SK-N-MC (cell line): ENCODE results near the gene YWHAE.

Experiments
- DNase-seq: peaks from one replicate; pipeline ENCODE4 v3.0.0-alpha.2; 2011; ENCODE audit warnings: low read depth, low spot score
- H3K27ac ChIP-seq: fragments of 200-600 bp; sonication (generic); 2 replicates; pipeline ENCODE4 v1.5.1; 2016; ENCODE audit warnings: mixed run types
- H3K36me3 ChIP-seq: fragments of 200-600 bp; sonication (generic); 2 replicates; pipeline ENCODE4 v1.6.1; 2017; ENCODE audit warnings: antibody characterized with exemption, low read length, mixed read lengths; ENCODE audit not compliant: insufficient read depth
- H3K4me3 ChIP-seq: fragments of 200-600 bp; sonication (generic); 2 replicates; pipeline ENCODE4 v1.5.1; 2016
- H3K9ac ChIP-seq: fragments of 200-600 bp; sonication (generic); 2 replicates; pipeline ENCODE4 v1.8.0; 2017; ENCODE audit warnings: mixed run types, mixed read lengths; ENCODE audit not compliant: insufficient read length
- H3K9me3 ChIP-seq: fragments of 200-600 bp; sonication (generic); 2 replicates; pipeline ENCODE4 v1.6.1; 2017; ENCODE audit warnings: low read depth, mild to moderate bottlenecking, antibody characterized with exemption, low read length, moderate library complexity, mixed read lengths
- EZH2 ChIP-seq: fragments of 200-600 bp; sonication (generic); IDR thresholded peaks from one replicate; pipeline ENCODE4 v1.6.1; 2017; ENCODE audit warnings: antibody characterized with exemption
- FOXP2 ChIP-seq: optimal IDR thresholded peaks from 2 replicates; pipeline ENCODE3; 2011; ENCODE audit warnings: mild to moderate bottlenecking, moderate library complexity; ENCODE audit not compliant: insufficient read depth; ENCODE audit errors: extremely low read length, control extremely low read depth
- POLR2AphosphoS5 ChIP-seq: IDR thresholded peaks from 2 replicates; pipeline ENCODE4 v1.6.1; 2012; ENCODE audit warnings: mild to moderate bottlenecking, low read depth, low read length, borderline replicate concordance

The YWHAE gene

GRCh38 chr17:1299552-1300370, 100.3 kb downstream of the YWHAE start:
- TF ChIP-seq EZH2 (no peak), FOXP2 (no peak), POLR2AphosphoS5 (no peak)
- DNase-seq: no peak
- H3K27ac ChIP-seq: no peak overlapping the region
- H3K9me3 ChIP-seq: no peaks in the 10 kb centered on the region
- no peaks in the 10 kb centered on the region for H3K36me3 ChIP-seq
- no peak overlapping the region for H3K9ac ChIP-seq
- no peak overlapping the region for H3K4me3 ChIP-seq

- DNase-seq: no peak
- Histone ChIP-seq H3K9me3 (no peaks in the 10 kb centered on the region), H3K9ac (no peak overlapping the region), H3K4me3 (no peak overlapping the region), H3K36me3 (no peaks in the 10 kb centered on the region), H3K27ac (no peak overlapping the region)
- TF ChIP-seq POLR2AphosphoS5 (no peak), EZH2 (no peak), FOXP2 (no peak)
These were observed 101.4 kb downstream of the YWHAE start for GRCh38 chr17:1298606-1299005.
